ENCODE results near the gene SKI. TPM values are rescaled to one million over a fixed set of nuclear protein-coding genes. Genes with fewer than 3 reads are reported as not detected.

SKI gene
- total RNA-seq, 1 experiment from 2014 or later = 89.5 TPM

GRCh38 chr1:2203671-2204414 lies 24.3 kb upstream of the SKI start:
- H2BK20ac ChIP-seq (ENCODE audit: low read depth, low read length, poor library complexity, severe bottlenecking) = no peak overlapping the region
- no peak overlapping the region for H3K4ac ChIP-seq (ENCODE audit: low read depth, low read length)
- no peaks in the 10 kb centered on the region for H3K27me3 ChIP-seq (ENCODE audit: insufficient read depth, low read length)
- Mint-ChIP-seq H3K27me3 (ENCODE audit: low read depth) (peaks cover 13% of the 10 kb centered on the region), H3K9me3 (no peaks in the 10 kb centered on the region), H3K36me3 (ENCODE audit: insufficient read depth in 1 of 3, low read depth in 3 of 3) (no peaks in the 10 kb centered on the region), H3K27ac (no peak overlapping the region), H3K4me1 (peaks cover 10 to 37% of the 10 kb centered on the region in 2 experiments), H3K4me3 (peak overlapping the region; percentile 57 to 70)
- H3K79me1 ChIP-seq (ENCODE audit: insufficient read depth, low read depth, low read length, poor library complexity, severe bottlenecking) = no peaks in the 10 kb centered on the region
- no peak overlapping the region for H3T11ph ChIP-seq (ENCODE audit: low read length)
- no peak overlapping the region for H3K56ac ChIP-seq (ENCODE audit: insufficient read length, low read depth, low read length)
- H3K27ac ChIP-seq (ENCODE audit: insufficient read length, low read depth, low read length) = no peak overlapping the region
- no peak overlapping the region for H2AFZ ChIP-seq (ENCODE audit: low read length)
- 0 out of 2 replicates have a peak overlapping the region, but pooled peaks have one; percentile 25 for H3K14ac ChIP-seq (ENCODE audit: insufficient read depth, low read length)
- no CpG with 5 or more reads among the region's 25 CpGs for WGBS (ENCODE audit: extremely low coverage, insufficient read length, low lambda C conversion rate)
- no peaks in the 10 kb centered on the region for H3K79me2 ChIP-seq (ENCODE audit: insufficient read depth, low read length)
- H3K4me1 ChIP-seq (ENCODE audit: insufficient read depth, low read length) = no peaks in the 10 kb centered on the region
- H2AK5ac ChIP-seq (ENCODE audit: insufficient read length, low read length) = no peak overlapping the region
- H4K5ac ChIP-seq (ENCODE audit: insufficient read length, low read depth, low read length) = no peak overlapping the region
- no peak overlapping the region for H3K9ac ChIP-seq (ENCODE audit: extremely low read depth, insufficient read length, low read length)
- no peak overlapping the region for H2BK5ac ChIP-seq (ENCODE audit: insufficient read length, low read length)
- no peak for DNase-seq
- H3K4me2 ChIP-seq (ENCODE audit: insufficient read depth, insufficient read length, low read length) = peak overlapping the region; percentile 89
- no peaks in the 10 kb centered on the region for H3K9me3 ChIP-seq (ENCODE audit: control insufficient read depth, low read depth, low read length)
- H3K23me2 ChIP-seq (ENCODE audit: insufficient read length, low read depth, low read length, poor library complexity, severe bottlenecking) = peaks cover 14% of the 10 kb centered on the region
- H4K20me1 ChIP-seq (ENCODE audit: control insufficient read depth, insufficient read depth, insufficient read length) = no peaks in the 10 kb centered on the region
- H4K8ac ChIP-seq (replicated peaks; ENCODE audit: insufficient read length, low read depth, low read length) = no peak overlapping the region
- no peak overlapping the region for H4K91ac ChIP-seq (ENCODE audit: insufficient read length, low read depth, low read length)
- no peak for TF ChIP-seq CTCF (conservative IDR thresholded peaks at IDR 0.05)
- no peak overlapping the region for H2BK120ac ChIP-seq (ENCODE audit: low read depth, low read length, poor library complexity, severe bottlenecking)
- H3K23ac ChIP-seq (ENCODE audit: insufficient read length, low read depth, low read length) = no peak overlapping the region
- H2BK12ac ChIP-seq (ENCODE audit: insufficient read length, low read depth, low read length) = no peak overlapping the region
- H2BK15ac ChIP-seq (ENCODE audit: low read depth, low read length) = no peak overlapping the region
- H3K18ac ChIP-seq (ENCODE audit: insufficient read length, low read depth, low read length) = no peak overlapping the region
